HG03196 (cell line): Measurements from ENCODE around the gene NAT10.
A peak's percentile ranks its signal among the peaks of the same experiment; 100 is the strongest.

Source experiments
- ATAC-seq: cut with Tn5 transposase; IDR thresholded peaks from one replicate; pipeline ENCODE4 v1.9.1; 2021; ENCODE audit not compliant: unreplicated experiment

The NAT10 gene

DNA sequence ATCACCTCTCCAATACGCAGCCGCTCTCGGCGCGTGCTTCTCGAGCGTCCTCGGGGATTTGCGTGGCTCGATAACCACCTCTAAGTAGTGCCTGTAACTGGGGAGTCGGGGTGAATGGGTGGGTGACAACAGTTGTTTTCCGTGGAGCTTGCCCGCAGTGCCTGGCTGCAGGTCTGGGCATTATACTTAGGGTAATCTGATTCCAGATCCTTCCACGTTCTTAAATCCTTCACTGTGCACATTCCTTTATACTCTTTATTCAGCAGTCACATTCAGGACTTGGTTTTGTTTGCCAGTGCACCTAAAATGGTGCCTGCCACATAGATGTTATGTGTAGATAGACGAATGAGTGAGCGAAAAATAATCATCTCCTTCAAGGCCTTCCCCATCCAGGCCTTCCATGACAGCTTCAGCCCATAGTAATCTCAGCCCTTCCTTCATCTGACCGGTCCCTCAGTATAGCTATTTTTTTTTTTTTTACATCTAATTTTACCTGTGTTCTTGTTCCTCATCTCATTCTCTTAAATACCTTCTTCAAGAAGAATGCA is 602 bp downstream of the NAT10 start:
- peak; percentile 8 for ATAC-seq

DNA sequence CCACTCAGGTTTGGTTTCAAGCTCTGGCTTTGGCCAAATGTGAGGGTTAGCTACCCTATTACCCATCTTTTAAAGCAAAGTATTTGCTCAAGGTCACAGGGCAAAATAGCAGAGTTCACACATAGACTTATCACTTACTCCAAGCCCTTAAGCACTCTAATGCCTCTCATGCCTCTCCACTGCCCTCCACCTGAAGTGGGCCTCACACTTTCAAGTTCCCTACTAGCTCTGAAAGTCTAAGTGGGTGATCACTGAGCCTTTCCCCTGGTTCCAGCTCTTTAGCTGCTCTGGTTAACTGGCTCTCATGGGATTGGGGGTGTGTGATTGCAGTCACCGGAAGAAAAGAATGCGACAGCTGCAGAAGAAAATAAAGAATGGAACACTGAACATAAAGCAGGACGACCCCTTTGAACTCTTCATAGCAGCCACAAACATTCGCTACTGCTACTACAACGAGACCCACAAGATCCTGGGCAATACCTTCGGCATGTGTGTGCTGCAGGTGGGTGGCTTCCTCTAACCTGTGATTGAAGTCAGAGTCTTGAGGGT is 6.4 kb downstream of the NAT10 start:
- no peak for ATAC-seq

DNA sequence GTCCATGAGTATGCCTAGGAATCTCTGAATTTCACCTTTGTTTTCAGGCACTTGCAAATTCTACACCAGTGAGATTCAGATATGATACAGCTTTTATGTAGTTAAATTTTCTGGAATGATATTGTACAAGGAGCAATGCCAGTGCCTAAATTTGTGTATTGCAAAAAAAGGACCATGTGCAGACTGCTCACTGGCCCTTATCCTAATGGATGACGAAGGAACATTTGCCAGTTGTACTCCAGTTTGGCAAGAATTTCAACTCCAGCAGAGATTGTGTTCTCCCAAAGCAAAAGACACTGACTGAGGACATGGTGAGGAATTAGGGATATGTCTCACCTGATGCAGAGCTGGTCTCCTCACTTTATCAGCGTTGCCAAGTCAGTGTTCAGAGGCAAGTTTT is 8.6 kb downstream of the NAT10 start:
- ATAC-seq: no peak

DNA sequence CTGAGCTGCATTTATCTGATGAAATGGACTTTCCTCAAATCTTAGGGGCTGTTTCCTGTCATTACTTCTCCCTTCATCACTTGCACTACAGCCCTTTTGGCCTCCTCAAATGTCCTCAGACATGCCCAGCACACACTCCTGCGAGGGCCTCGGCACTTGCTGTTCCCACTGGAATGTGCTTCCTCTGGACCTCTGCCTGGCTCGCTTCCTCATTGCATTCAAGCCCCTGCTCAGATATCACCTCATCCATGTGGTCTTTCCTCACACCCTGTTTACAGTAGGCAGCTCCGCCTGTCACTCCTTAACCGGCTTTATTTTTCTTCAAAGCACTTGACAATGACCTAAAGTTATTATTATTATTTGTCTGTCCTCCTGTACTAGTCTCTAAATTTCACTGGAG is 9.0 kb downstream of the NAT10 start:
- ATAC-seq: no peak

DNA sequence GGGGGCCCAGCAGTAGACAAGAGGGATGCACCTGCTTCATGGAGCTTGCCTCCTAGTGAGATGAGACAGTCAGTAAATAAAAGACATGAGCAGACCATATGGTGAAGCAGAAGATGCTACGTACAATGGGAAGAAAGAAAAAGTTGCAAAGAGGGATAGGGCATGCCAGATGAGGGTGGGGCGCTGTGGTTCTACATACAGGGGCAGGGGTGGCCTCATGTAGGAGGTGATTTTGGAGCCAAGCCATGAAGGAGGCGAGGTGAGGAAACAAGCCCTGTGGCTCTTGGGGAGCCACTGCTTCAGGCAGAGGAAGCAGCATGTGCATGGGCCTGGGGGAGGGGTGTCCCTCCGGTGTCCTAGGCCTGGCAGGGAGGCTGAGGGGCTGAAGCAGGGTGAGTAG is 15.2 kb downstream of the NAT10 start:
- no peak for ATAC-seq

DNA sequence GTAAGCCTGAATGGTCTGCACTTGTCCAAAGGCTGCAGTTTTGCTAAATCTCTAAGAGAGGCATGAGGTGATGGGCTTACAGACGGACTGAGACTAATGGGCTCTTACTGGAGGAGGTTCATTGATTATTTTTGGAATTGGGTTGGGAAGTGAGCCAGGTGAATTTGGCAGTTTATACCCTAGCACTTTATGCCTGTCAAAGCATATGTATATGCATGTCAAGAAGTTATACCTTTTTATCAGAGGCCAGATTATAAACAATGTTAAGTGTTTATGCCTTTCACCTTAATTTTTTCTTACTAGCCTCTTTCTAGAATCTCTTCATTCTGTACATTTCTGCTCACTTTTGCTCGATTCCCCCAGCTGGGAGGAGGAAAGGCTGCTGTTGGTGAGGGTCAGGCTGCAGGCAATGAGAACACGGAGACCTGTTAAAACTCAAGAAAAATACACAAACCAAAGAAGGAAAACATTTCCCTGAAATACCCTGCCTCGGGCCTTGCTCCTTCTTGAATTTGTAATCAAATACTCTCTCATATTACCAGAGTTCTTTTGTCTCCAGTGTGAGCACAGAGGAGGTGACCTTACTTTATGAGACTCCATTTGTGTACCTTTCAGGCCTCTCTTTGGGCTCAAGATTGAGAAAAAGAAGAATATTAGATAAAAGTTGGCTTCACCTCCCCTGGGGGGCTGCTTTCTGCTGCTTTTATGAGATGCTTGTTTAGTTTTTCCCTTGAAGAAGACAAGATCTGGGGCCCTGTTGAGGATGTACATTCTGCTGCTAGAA is 19.6 kb downstream of the NAT10 start:
- ATAC-seq: no peak

DNA sequence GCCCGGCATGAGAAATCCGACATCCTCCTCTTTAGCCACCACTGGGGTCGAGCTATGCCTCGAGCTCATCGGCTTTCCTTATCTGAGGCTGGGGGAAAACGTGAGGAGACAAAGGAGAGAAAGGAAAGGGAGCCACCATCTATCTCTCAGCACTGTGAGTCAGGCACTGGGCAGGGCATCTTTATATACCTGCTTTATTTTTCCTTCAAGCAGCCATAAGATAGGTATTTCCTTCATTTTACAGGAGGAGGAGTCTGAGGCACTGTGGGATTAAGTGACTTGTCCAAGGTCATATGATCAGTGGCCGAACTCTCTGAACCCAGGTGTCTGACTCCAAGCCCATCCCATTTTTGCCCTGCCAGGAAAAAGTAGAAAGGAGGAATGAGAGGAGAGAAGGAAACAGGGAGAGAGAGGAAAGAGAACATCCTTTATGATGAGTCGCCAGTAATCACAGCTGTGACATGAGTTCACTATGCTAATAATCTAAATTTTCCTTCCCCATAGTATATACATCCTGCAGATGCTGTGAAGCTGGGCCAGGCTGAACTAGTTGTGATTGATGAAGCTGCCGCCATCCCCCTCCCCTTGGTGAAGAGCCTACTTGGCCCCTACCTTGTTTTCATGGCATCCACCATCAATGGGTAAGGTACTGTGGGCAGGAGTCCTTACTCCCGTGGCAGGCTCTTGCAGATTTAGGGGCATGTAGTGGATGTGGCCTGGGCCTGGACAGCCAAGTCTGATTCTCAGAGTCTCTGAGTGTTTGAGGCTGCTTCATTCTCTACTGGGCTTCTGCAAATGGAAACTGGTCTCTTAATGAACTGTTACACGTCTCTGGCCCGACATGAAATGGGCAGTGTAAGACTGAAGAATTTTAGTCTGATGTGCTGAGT is 21.8 kb downstream of the NAT10 start:
- no peak for ATAC-seq

DNA sequence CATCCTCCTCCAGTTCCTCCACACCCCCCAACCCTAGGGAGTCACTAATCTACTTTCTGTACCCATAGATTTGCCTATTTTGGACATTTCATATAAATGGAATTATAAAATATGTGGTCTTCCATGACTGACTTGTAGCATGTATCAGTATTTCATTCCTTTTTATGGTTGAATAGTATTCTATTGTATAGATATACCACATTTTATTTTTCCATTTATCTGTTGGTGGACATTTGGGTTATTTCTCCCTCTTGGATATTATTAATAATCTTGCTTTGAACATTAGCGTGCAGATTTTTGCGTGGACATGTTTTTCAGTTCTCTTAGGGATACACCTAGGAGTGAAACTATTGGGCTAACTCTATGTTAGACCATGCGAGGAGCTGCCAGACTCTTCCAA is 23.4 kb downstream of the NAT10 start:
- no peak for ATAC-seq

DNA sequence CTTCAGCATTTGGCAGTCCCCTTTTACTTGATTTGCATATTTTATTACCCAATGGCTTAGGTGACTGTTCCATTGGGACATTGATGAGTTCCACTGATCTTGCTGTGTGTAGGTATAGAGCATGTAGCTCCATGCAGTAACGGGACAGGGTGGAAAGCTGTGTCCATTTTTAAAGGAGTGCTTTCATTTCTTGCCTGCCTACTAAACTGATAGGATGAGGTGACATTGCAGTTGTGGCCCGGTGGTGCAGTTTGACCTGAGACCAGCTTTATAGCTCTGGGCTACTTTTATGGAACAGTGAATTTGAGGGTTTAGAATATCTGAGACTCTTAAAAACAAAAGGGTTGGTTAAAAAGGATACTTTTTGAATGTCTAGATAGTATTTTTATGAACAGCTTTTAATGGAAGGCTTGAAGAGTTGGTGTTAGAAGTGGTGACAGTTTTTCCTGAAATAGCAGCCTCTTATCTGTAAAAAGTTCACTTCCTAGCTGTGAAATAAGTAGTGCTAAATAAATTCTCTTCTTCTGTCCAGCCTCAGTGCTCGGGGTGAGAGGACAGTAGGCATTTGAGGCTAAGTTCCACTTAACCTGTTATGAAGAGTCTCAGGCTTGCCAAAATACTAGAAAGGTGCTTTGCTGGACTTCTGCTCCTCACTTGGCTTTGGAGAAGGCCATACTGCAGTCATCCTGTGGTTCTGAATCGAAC is 27.0 kb downstream of the NAT10 start:
- no peak for ATAC-seq

DNA sequence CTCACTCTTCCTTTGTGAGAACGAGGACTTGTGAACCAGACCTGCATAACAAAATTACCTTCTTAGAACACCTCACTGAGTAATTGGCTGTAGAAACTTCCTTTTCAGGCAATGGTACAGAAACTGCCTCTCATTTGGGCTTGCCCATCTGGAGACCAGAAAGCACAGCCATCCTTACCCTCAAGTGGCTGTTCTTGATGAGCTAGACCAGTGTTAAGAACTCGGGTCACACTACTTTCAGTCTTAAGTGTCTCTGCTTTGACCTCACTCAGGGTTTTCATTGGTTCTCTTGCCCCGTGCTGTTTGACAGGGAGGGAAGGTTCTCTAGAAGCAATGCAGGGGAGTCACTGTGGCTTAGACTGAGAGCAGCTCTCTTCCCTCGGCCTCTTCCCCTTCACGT is 29.3 kb downstream of the NAT10 start:
- no peak for ATAC-seq

DNA sequence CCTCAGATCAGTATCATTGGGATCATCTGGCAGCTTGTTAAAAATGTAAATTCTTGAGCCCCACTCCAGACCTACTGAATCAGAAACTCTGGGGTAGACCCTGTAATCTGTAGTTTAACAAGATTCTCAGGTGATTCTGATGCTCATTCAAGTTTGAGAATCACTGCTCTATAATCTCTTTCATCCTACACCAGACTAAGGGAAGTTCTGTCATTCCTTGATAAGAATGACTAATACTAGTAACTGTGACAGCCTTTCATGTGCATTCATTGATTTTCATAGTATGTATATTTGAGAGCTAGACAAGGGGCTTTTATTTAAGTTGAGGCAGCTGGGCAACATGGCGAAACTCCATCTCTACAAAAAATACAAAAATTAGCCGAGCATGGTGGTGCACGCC is 30.0 kb downstream of the NAT10 start:
- ATAC-seq: no peak

DNA sequence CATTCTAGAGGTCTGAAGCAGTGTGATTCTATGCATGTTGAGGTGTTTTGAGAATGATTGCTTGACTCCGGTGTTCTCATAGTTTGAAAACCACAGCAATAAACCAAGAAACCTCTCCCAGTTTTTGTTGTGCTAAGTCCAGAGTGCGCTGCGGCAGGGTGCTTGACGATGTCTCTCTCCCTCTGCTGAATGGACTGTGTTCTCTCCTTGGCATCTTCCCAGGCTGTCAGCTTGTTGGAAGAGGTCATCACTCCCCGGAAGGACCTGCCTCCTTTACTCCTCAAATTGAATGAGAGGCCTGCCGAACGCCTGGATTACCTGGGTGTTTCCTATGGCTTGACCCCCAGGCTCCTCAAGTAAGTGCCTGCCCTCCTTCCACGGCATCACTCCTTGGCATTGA is 31.0 kb downstream of the NAT10 start:
- no peak for ATAC-seq

DNA sequence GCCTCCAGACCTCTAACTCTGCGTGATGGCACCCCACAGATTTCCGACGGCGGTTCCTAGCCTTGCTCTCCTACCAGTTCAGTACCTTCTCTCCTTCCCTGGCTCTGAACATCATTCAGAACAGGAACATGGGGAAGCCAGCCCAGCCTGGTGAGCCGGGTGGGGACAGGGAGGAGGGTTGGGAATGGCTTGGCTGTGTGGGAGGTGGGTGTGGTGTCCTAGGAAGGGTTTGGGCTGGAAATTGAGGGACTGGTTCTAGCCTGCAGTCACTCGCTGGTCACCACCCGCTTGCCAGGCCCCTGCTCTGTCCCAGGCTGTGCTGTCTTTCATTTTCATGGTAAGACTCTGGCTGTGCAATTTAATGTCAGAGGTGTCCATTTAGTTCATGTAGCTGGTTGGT is 33.9 kb downstream of the NAT10 start:
- ATAC-seq: no peak

DNA sequence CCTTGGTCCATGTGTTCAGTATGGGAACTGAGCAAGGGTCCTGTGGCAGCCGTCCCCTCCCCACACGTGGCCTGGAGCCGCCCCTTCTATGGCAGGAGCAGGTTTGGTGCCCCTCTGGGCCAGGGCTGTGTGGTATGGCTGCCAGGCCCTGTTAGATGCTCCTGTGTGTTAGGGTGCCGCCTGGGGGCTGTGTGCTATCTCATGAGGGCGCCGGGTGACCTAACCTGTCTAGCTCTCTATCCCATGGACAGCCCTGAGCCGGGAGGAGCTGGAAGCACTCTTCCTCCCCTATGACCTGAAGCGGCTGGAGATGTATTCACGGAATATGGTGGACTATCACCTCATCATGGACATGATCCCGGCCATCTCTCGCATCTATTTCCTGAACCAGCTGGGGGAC is 34.7 kb downstream of the NAT10 start:
- no peak for ATAC-seq

DNA sequence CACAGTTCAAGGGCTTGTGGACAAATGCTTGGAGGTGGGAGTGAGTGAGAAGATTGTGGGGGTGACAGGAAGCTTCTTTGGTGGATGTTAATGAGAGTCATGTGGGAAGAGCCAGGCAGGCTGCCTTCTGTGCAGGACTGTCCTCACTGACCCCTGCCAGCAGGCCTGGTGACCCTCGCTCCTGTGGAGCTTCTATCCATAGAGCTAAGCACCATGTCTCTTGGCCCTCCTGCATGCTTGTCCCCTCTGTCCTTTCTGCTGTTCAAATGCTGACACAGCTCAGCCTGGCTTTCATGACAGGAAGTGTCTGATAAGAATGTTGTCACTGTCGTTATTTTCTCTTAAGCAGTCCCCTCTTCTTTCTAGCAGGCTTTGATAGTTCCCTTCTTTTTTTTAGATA is 37.6 kb downstream of the NAT10 start:
- ATAC-seq: no peak

DNA sequence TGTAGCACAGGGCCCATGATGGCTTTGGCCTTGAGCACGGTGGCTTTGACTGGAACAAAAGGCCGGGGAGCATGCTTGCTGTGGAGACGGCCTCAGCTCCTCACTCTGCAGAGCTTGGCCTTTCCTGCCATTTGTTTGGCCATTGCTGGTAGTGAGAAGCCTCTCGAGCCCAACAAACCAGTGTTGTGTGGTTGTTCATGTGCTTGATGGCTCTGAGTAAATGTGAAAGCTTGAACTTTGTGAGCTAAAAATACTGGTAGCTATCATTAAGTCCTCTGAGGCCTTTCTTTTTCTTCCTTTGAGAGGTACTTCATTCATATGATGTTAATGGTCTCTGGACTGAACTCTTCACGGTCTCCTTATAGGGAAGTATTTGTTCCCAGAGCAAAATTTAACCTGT is 39.6 kb downstream of the NAT10 start:
- no peak for ATAC-seq

DNA sequence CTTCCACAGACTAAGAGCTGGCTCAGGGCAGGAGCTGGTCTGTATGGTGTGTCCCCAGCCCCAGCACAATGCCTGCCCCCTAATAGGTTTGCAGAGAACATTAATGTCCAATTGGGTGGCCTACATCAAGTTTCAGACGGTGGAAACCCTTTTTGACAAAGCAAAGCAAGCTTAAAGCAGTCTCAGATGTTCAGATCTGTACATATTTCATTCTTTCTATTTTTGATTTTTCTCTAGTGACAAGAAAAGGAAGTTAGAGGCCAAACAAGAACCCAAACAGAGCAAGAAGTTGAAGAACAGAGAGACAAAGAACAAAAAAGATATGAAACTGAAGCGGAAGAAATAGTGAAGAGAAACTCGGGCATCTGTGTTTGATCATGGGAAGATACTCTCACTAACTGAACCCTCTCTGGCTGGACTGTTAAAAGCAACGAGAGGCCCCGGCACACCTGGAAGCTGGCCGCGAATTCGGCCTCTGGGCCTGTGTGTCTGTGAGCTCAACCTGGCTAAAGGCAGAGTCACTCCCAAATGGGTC is 40.5 kb downstream of the NAT10 start:
- ATAC-seq: no peak

DNA sequence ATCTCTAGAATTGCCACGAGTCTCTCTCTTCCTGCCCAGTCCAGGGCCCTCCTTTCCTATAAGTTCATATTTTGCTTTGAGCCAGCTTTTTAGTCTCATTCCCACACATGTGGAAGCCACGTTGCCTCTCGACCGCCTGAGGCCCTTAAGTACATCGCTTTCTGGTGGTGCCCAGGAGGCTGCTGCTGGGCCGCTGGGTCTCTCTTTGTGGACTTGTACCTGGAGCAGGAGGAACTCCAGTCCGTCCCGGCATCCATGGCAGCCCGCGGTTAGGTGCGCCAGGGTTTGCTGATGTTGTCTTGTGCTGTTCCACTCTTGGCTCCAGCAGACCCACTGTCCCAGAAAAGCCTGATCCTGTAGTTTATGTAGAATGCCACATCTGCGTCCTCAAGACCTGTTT is 41.0 kb downstream of the NAT10 start:
- ATAC-seq: no peak

DNA sequence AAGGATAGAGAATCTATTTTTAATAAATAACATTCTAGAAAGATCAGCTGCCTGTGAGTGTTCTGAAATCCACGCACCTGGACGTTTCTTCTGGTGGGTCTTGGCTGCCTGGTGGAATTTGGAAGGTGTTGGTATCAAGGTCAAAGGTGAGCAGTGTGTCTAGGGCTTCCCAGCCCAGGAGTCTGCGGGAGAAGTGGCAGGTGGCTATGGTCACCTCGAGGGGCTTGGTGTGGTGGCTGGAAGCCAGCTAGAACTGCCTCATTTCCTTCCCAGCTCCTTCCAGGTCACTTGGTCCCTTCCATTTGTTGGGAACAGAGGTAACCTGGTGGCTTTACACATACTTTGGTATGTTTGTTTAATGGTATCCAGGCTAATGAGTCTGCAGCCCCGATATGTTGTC is 41.4 kb downstream of the NAT10 start:
- no peak for ATAC-seq

DNA sequence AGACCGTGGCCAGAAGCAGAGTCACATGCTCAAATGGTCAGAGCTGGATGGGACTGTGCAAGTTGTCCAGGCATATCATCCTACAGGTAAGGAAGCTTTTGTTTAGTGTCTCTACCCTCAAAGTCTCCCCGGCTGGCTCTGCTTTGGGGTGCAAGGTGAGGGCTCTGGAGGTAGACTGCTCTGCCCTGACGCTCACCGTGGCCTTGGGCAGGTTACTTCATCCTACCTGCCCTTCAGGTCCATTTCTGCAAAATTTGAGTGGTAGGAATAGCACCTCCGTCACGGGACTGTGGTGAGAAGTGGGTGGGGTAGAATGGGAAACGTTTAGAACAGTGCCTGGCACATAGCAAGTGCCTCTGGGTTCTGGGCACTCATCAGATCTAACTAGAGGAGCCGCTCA is 42.2 kb downstream of the NAT10 start:
- ATAC-seq: no peak
